GM21723 (cell line): ENCODE measurements around the gene ZBTB47.

Experiments used
- ATAC-seq: cut with Tn5 transposase; IDR thresholded peaks from one replicate; pipeline ENCODE4 v1.9.1; 2021; ENCODE audit warnings: mild to moderate bottlenecking, moderate library complexity; ENCODE audit not compliant: unreplicated experiment

ZBTB47 gene

GRCh38 chr3:42684632-42685362 lies 31.3 kb downstream of the ZBTB47 start:
- ATAC-seq = no peak

- ATAC-seq = no peak
These were observed 31.9 kb downstream of the ZBTB47 start, which contains the start of gene KLHL40 for GRCh38 chr3:42685363-42685881. TSS of gene KLHL40 (plus strand) at chr3:42685537. CDS start at chr3:42685619, 82 bp downstream.

- ATAC-seq = no peak
These were observed 32.7 kb downstream of the ZBTB47 start for GRCh38 chr3:42685891-42686820.

GRCh38 chr3:42686832-42687650 lies 33.5 kb downstream of the ZBTB47 start:
- no peak for ATAC-seq

GRCh38 chr3:42688016-42688415 lies 34.5 kb downstream of the ZBTB47 start:
- no peak for ATAC-seq

- no peak for ATAC-seq
These were observed 35.3 kb downstream of the ZBTB47 start for GRCh38 chr3:42688487-42689420.

GRCh38 chr3:42689421-42690014 lies 36.0 kb downstream of the ZBTB47 start:
- no peak for ATAC-seq

GRCh38 chr3:42690191-42690590 lies 36.7 kb downstream of the ZBTB47 start:
- no peak for ATAC-seq

GRCh38 chr3:42690766-42691680 lies 37.5 kb downstream of the ZBTB47 start:
- no peak for ATAC-seq

- ATAC-seq = no peak
These were observed 38.5 kb downstream of the ZBTB47 start for GRCh38 chr3:42691816-42692666.

GRCh38 chr3:42692667-42693529 lies 39.4 kb downstream of the ZBTB47 start:
- no peak for ATAC-seq

GRCh38 chr3:42693530-42693930 lies 40.0 kb downstream of the ZBTB47 start:
- ATAC-seq = no peak

- no peak for ATAC-seq
These were observed 40.9 kb downstream of the ZBTB47 start for GRCh38 chr3:42694366-42694765.

GRCh38 chr3:42696356-42697288 lies 43.1 kb downstream of the ZBTB47 start:
- no peak for ATAC-seq

GRCh38 chr3:42697289-42698051 lies 44.0 kb downstream of the ZBTB47 start:
- ATAC-seq = no peak
